PFSK-1 (cell line): Measurements from ENCODE around the gene NEDD1.

Experiments used
- FOXP2 ChIP-seq: optimal IDR thresholded peaks from 2 replicates; pipeline ENCODE3; 2011; ENCODE audit warnings: borderline replicate concordance, control low read depth, inconsistent platforms; ENCODE audit not compliant: insufficient read depth; ENCODE audit errors: extremely low read length, extremely low read depth
- POLR2AphosphoS5 ChIP-seq: IDR thresholded peaks from 2 replicates; pipeline ENCODE4 v1.6.1; 2012; ENCODE audit warnings: low read depth, mild to moderate bottlenecking, control low read depth, low read length, moderate library complexity
- REST ChIP-seq, 2 experiments: IDR thresholded peaks; 2 replicates each; pipeline versions ENCODE4 v1.6.1 to v1.8.0; 2011 to 2012; ENCODE audit warnings: low read depth in 2 of 2, low read length in 2 of 2, control low read depth in 1 of 2, inconsistent platforms in 1 of 2, mild to moderate bottlenecking in 1 of 2, moderate library complexity in 1 of 2; ENCODE audit not compliant: insufficient read depth in 1 of 2
- SIN3A ChIP-seq: IDR thresholded peaks from 2 replicates; pipeline ENCODE4 v1.6.1; 2012; ENCODE audit warnings: mild to moderate bottlenecking, low read length, moderate library complexity, borderline replicate concordance; ENCODE audit not compliant: insufficient read depth
- TAF1 ChIP-seq: IDR thresholded peaks from 2 replicates; pipeline ENCODE4 v1.6.1; 2012; ENCODE audit warnings: low read length, control low read depth, borderline replicate concordance; ENCODE audit not compliant: insufficient read depth

Gene NEDD1

GRCh38 chr12:96979532-96979931 is 72.5 kb downstream of the NEDD1 start:
- TF ChIP-seq POLR2AphosphoS5 (no peak), TAF1 (no peak), SIN3A (no peak), REST (IDR thresholded peaks at IDR 0.05; ENCODE audit: insufficient read depth in 1 of 2, low read depth in 2 of 2, low read length in 2 of 2) (no peak), FOXP2 (no peak)

GRCh38 chr12:96980991-96981414 is 73.9 kb downstream of the NEDD1 start:
- TF ChIP-seq SIN3A (no peak), POLR2AphosphoS5 (no peak), TAF1 (no peak), FOXP2 (no peak), REST (IDR thresholded peaks at IDR 0.05; ENCODE audit: insufficient read depth in 1 of 2, low read depth in 2 of 2, low read length in 2 of 2) (no peak)

GRCh38 chr12:96981911-96982310 is 74.9 kb downstream of the NEDD1 start:
- TF ChIP-seq REST (IDR thresholded peaks at IDR 0.05; ENCODE audit: insufficient read depth in 1 of 2, low read depth in 2 of 2, low read length in 2 of 2), result no peak
- TF ChIP-seq FOXP2, result no peak
- no peak for TF ChIP-seq TAF1
- TF ChIP-seq SIN3A, result no peak
- no peak for TF ChIP-seq POLR2AphosphoS5

GRCh38 chr12:96982671-96983070 is 75.6 kb downstream of the NEDD1 start:
- TF ChIP-seq REST (IDR thresholded peaks at IDR 0.05; ENCODE audit: insufficient read depth in 1 of 2, low read depth in 2 of 2, low read length in 2 of 2) (no peak), SIN3A (no peak), FOXP2 (no peak), TAF1 (no peak), POLR2AphosphoS5 (no peak)

GRCh38 chr12:96985515-96986362 is 78.7 kb downstream of the NEDD1 start:
- TF ChIP-seq FOXP2 (no peak), SIN3A (no peak), TAF1 (no peak)
